ENCODE measurements around the gene SLC16A4. TPM values are rescaled to one million over a fixed set of nuclear protein-coding genes. Genes with fewer than 3 reads are reported as not detected.
A peak's percentile ranks its signal among the peaks of the same experiment; 100 is the strongest.

The SLC16A4 gene
- total RNA-seq, 2 experiments from 2014 or later = 0.22 to 0.38 TPM

DNA sequence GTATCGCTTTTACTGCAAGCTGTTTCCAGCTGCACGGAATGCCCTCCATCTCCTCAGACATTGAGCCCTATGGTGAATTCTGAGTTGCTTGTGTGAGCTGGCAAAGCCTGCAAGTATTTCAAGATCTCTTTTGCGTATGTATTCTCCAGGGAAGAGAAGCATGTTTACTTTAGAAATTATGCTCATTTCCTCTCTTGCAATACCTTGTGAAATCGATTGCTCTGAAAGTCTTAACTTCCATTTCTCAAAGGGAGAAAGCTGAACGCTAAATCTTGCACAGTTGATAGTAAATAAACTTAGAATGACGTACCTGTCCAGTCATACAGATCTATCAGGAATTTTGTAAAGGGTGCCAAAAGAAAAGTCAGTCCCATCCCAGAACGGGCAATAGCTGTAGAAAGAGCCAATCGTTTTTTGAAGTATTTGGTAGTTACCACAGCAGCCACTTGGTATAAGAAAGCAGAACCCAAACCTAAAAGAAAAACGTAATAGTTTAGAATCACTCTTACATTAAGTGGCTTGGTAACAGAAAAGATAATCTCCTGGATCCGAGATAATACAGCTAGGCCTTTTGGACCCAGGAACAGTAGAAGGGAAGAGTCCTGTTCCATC lies 10.0 kb downstream of the SLC16A4 start:
- ChIA-PET POLR2A (interaction anchor here (0.6 to 1.4 kb wide), 3 partner anchors 14 to 42 kb away, joined by 3 to 4 read pairs (median 3); no protein-coding TSS in a partner anchor), CTCF (ENCODE audit: unreplicated experiment) (interaction anchor here (1.1 kb wide), 1 partner anchor 17 kb away, joined by 3 read pairs; no protein-coding TSS in a partner anchor)
- Histone ChIP-seq H3K4me3 (ENCODE audit: low read depth, low read length, poor library complexity, severe bottlenecking) (no peak overlapping the region), H3K36me3 (ENCODE audit: insufficient read depth, low read length) (peaks cover 70% of the 10 kb centered on the region), H3K4me1 (ENCODE audit: insufficient read depth, low read length, poor library complexity, severe bottlenecking) (peaks cover 93% of the 10 kb centered on the region), H3K9me3 (ENCODE audit: low read length) (no peaks in the 10 kb centered on the region; the same call in 1 of the 2 replicates), H3K9me2 (ENCODE audit: insufficient read depth, low read length) (no peaks in the 10 kb centered on the region), H3K79me2 (ENCODE audit: insufficient read depth, low read depth, low read length) (peaks cover 5% of the 10 kb centered on the region; the same call in 1 of the 2 replicates), H2AFZ (ENCODE audit: low read length) (no peak overlapping the region), H4K20me1 (ENCODE audit: insufficient read depth, low read length) (no peaks in the 10 kb centered on the region), H3K27ac (ENCODE audit: low read depth, low read length, poor library complexity, severe bottlenecking) (peak overlapping the region; percentile 94), H3K4me2 (ENCODE audit: low read length) (peak overlapping the region; percentile 46)
- DNase-seq (ENCODE audit: low spot score) = peak; percentile 40
- intact Hi-C loops (cut with micrococcal nuclease; ENCODE audit: unreplicated experiment) = no loop called here
- no TSS peak for BruUV-seq (replicated peaks)
- TF ChIP-seq, protein P1, sequence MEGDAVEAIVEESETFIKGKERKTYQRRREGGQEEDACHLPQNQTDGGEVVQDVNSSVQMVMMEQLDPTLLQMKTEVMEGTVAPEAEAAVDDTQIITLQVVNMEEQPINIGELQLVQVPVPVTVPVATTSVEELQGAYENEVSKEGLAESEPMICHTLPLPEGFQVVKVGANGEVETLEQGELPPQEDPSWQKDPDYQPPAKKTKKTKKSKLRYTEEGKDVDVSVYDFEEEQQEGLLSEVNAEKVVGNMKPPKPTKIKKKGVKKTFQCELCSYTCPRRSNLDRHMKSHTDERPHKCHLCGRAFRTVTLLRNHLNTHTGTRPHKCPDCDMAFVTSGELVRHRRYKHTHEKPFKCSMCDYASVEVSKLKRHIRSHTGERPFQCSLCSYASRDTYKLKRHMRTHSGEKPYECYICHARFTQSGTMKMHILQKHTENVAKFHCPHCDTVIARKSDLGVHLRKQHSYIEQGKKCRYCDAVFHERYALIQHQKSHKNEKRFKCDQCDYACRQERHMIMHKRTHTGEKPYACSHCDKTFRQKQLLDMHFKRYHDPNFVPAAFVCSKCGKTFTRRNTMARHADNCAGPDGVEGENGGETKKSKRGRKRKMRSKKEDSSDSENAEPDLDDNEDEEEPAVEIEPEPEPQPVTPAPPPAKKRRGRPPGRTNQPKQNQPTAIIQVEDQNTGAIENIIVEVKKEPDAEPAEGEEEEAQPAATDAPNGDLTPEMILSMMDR (conservative IDR thresholded peaks at IDR 0.05; ENCODE audit: low read length) = no peak
- no peak for TF ChIP-seq EZH2phosphoT487 (IDR thresholded peaks at IDR 0.05; ENCODE audit: borderline replicate concordance, low read depth, low read length)

DNA sequence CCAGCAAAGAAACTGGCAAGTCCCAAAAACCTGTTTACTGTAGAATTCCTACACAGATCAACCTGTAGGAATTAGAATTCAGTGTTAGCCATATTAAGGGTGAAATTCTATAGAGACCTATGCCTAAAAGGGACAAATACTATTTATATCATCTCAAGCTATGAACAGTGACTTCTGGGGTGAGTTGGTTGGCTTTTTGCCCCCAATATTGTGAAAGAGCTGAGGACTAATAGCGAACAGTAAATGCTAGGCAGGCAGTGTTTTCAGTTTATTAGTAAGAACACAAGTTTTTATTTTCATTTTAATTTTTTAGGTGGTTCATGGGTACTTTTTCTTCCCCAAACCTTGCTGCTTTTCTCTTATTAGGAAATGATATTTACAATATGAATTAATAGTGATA lies 15.3 kb downstream of the SLC16A4 start:
- no peaks in the 10 kb centered on the region; the same call in 1 of the 2 replicates for H3K9me3 ChIP-seq (ENCODE audit: low read length)

More for the DNA sequence above, 15.3 kb downstream of the SLC16A4 start:
- Histone ChIP-seq H3K79me2 (ENCODE audit: insufficient read depth, low read depth, low read length) (peaks cover 17% of the 10 kb centered on the region; the same call in 1 of the 2 replicates), H3K36me3 (ENCODE audit: insufficient read depth, low read length) (peaks cover 98% of the 10 kb centered on the region), H3K4me1 (ENCODE audit: insufficient read depth, low read length, poor library complexity, severe bottlenecking) (peaks cover 51% of the 10 kb centered on the region), H4K20me1 (ENCODE audit: insufficient read depth, low read length) (no peaks in the 10 kb centered on the region), H2AFZ (ENCODE audit: low read length) (no peak overlapping the region), H3K9me2 (ENCODE audit: insufficient read depth, low read length) (no peaks in the 10 kb centered on the region), H3K27ac (ENCODE audit: low read depth, low read length, poor library complexity, severe bottlenecking) (peak overlapping the region; percentile 6), H3K4me3 (ENCODE audit: low read depth, low read length, poor library complexity, severe bottlenecking) (no peak overlapping the region), H3K4me2 (ENCODE audit: low read length) (no peak overlapping the region)
- DNase-seq (ENCODE audit: low spot score) = no peak
- CTCF ChIA-PET (ENCODE audit: unreplicated experiment) = no interaction called here
- POLR2A ChIA-PET = interaction anchor here (1.2 to 1.3 kb wide), 2 partner anchors 11 to 37 kb away, joined by 3 to 4 read pairs; no protein-coding TSS in a partner anchor
- intact Hi-C loops (cut with micrococcal nuclease; ENCODE audit: unreplicated experiment) = no loop called here
- TF ChIP-seq, protein P1 (conservative IDR thresholded peaks at IDR 0.05; ENCODE audit: low read length) = no peak
- TF ChIP-seq EZH2phosphoT487 (IDR thresholded peaks at IDR 0.05; ENCODE audit: borderline replicate concordance, low read depth, low read length) = no peak
- BruUV-seq (replicated peaks) = no TSS peak

All from OCI-LY7 (cell line).